Small intestine (tissue), 7 donors: ENCODE results near the gene MECR. TPM values are rescaled to one million over a fixed set of nuclear protein-coding genes. Genes with fewer than 3 reads are reported as not detected.

Experiments
- DNase-seq, 2 donors: peaks; one replicate each; pipeline versions ENCODE4 v3.0.0 to v3.0.0-alpha.2; 2013
- FAIRE-seq: peaks from 2 replicates; lab custom pipeline; 2012; peaks lifted over from hg19 to GRCh38; lab: Jason Lieb, UNC
- H3K27ac ChIP-seq, 3 donors: one replicate each; pipeline ENCODE4 v1.5.1; 2013; ENCODE audit warnings: low read length in 2 of 3, mild to moderate bottlenecking in 2 of 3, control low read depth in 1 of 3, inconsistent platforms in 1 of 3, low read depth in 1 of 3, moderate library complexity in 1 of 3
- H3K27me3 ChIP-seq, 3 donors: one replicate each; pipeline ENCODE4 v1.6.1; 2013; ENCODE audit warnings: low read length in 3 of 3, inconsistent platforms in 1 of 3; ENCODE audit not compliant: control insufficient read depth in 3 of 3, insufficient read depth in 3 of 3
- H3K36me3 ChIP-seq, 3 donors: one replicate each; pipeline ENCODE4 v1.6.1; 2013; ENCODE audit warnings: low read length in 3 of 3, inconsistent platforms in 1 of 3, low read depth in 1 of 3, mild to moderate bottlenecking in 1 of 3, moderate library complexity in 1 of 3; ENCODE audit not compliant: control insufficient read depth in 3 of 3, insufficient read depth in 2 of 3
- H3K4me1 ChIP-seq, 3 donors: one replicate each; pipeline ENCODE4 v1.6.1; 2013; ENCODE audit warnings: low read length in 2 of 3, inconsistent platforms in 1 of 3, low read depth in 1 of 3, mild to moderate bottlenecking in 1 of 3, moderate library complexity in 1 of 3; ENCODE audit not compliant: control insufficient read depth in 3 of 3, insufficient read depth in 2 of 3
- H3K4me3 ChIP-seq, 3 donors: one replicate each; pipeline ENCODE4 v1.5.1; 2013; ENCODE audit warnings: low read length in 3 of 3, control low read depth in 1 of 3, inconsistent platforms in 1 of 3, low read depth in 1 of 3, mild to moderate bottlenecking in 1 of 3, moderate library complexity in 1 of 3
- H3K9me3 ChIP-seq, 2 donors: one replicate each; pipeline ENCODE4 v1.6.1; 2013; ENCODE audit warnings: low read depth in 1 of 2, low read length in 1 of 2; ENCODE audit not compliant: control insufficient read depth in 2 of 2, insufficient read depth in 1 of 2
- WGBS, 3 donors: extraction: QIAGEN DNeasy Blood & Tissue Kit; methylation state at CpG; one replicate each; pipeline ENCODE4 v1.1.7; 2013; 5-methylcytosine and 5-hydroxymethylcytosine counted together
- polyA plus RNA-seq, 4 donors: library from polyadenylated mRNA; stranded (reverse) in 3 of 4; unstranded in 1 of 4; fragments of 200-250 nt in 3 of 4; fragments of 120-200 nt in 1 of 4; gene quantifications; one replicate each; pipeline versions ENCODE4 v1.2.1 to v1.2.3, GENCODE V29; 2013
- donor health status: healthy with polysubstance abuse.
- donor health status: control.
- donor health status: control.
- donor health status: Bipolar disorder and iron deficiency.
- donor health status: healthy.

The MECR gene
- polyA plus RNA-seq, 4 donors, result 9.7 to 21.3 (median 19.6) TPM

DNA sequence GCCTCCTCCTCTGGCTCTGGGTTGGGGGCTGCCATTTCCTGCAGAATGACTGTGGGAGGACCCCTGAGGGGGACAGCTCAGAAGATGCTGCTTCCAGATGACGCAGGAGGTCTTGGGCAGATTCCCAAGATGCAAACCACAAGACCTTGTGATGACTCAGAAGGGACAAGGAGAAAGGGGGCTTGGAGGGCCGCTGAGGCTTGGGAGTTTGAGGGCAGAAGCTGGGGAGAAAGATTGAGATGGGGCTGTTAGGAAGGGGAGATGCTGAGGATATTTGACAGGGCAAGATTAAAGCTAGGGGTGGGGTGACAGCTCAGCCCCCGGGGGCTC, 13.1 kb upstream of the MECR start:
- DNase-seq (no peak), FAIRE-seq (no peak)
- no peak overlapping the region for H3K4me3 ChIP-seq
- no peaks in the 10 kb centered on the region for H3K36me3 ChIP-seq
- H3K27ac ChIP-seq, result no peak overlapping the region
- 48 to 60% (median 56%) methylated on average over 3 of the region's 3 CpGs for WGBS, 3 donors
- H3K9me3 ChIP-seq, result no peaks in the 10 kb centered on the region
- peaks cover 1 to 13% (median 1%) of the 10 kb centered on the region in 3 donors for H3K27me3 ChIP-seq
- H3K4me1 ChIP-seq, result peaks cover 0 to 7% (median 0%) of the 10 kb centered on the region in 3 donors

GRCh38 chr1:29243023-29243870, 12.5 kb upstream of the MECR start:
- no peak for DNase-seq
- WGBS, 3 donors, result 68 to 72% (median 69%) methylated on average over 16 of the region's 16 CpGs
- no peak overlapping the region for H3K27ac ChIP-seq
- H3K9me3 ChIP-seq, result no peaks in the 10 kb centered on the region
- no peak for FAIRE-seq
- H3K4me1 ChIP-seq, result peaks cover 0 to 11% (median 0%) of the 10 kb centered on the region in 3 donors
- H3K4me3 ChIP-seq, result no peak overlapping the region
- peaks cover 1 to 19% (median 4%) of the 10 kb centered on the region in 3 donors for H3K27me3 ChIP-seq
- no peaks in the 10 kb centered on the region for H3K36me3 ChIP-seq

GRCh38 chr1:29240986-29241385, 10.3 kb upstream of the MECR start:
- no peak overlapping the region for H3K4me3 ChIP-seq
- H3K9me3 ChIP-seq, result no peaks in the 10 kb centered on the region
- WGBS, 3 donors, result 39 to 75% (median 58%) methylated on average over 2 of the region's 2 CpGs
- FAIRE-seq (no peak), DNase-seq (no peak)
- H3K27ac ChIP-seq, result no peak overlapping the region
- no peaks in the 10 kb centered on the region for H3K36me3 ChIP-seq
- H3K4me1 ChIP-seq, result peaks cover 0 to 18% (median 0%) of the 10 kb centered on the region in 3 donors
- peaks cover 10 to 31% (median 15%) of the 10 kb centered on the region in 3 donors for H3K27me3 ChIP-seq

DNA sequence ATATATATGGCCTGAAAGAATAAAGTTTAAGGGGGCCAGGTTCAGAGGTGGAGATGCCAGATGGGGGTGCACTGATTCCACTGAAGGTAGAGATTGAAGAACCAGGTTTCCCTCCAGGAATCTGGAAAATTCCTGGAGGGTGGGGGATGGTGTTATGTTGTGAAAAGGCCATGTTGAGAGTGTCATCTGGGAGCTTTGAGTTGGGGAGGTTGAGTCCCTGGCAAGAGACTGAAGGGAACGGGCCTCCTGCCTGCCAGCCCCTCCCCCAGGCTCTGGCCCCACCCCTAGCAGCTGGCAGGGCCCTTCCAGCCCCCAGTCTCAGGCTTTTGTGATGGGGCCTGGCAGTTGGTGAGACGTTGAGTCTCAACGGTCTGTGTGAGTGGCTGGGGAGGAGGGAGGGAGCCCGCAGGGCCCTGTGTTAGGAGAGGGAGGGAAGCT, 9.7 kb upstream of the MECR start:
- DNase-seq (no peak), FAIRE-seq (no peak)
- H3K36me3 ChIP-seq, result no peaks in the 10 kb centered on the region
- no peak overlapping the region for H3K4me3 ChIP-seq
- H3K4me1 ChIP-seq, result peaks cover 0 to 18% (median 0%) of the 10 kb centered on the region in 3 donors
- H3K9me3 ChIP-seq, result no peaks in the 10 kb centered on the region
- H3K27me3 ChIP-seq, result peaks cover 10 to 31% (median 15%) of the 10 kb centered on the region in 3 donors
- WGBS, 3 donors, result 33 to 44% (median 38%) methylated on average over 4 of the region's 4 CpGs
- no peak overlapping the region for H3K27ac ChIP-seq

DNA sequence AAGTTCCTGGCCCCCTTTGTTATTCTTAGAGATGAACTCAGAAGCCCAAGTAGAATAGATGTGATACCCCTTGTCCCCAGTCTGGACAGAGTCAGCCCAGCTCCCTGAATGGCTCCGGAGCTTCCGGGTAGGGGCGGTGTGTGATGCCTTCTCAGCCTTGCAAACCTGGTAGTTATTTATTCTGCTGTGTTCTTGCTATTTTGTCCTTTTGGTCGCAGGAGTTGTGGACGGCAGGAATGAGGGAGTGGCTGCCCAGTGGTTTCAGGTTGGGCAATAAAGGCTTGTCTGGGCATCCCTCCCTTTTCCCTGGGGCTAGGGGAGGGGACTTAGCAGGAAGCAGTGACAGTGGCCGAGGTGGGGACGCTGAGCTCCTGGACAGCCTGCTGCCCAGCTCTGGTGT, 8.4 kb upstream of the MECR start:
- Histone ChIP-seq H3K36me3 (no peaks in the 10 kb centered on the region), H3K4me1 (peaks cover 0 to 18% (median 0%) of the 10 kb centered on the region in 3 donors), H3K27me3 (peaks cover 10 to 35% (median 15%) of the 10 kb centered on the region in 3 donors), H3K27ac (no peak overlapping the region), H3K9me3 (no peaks in the 10 kb centered on the region), H3K4me3 (no peak overlapping the region)
- peak in 1 of 2 donors; percentile 63 for DNase-seq
- 37 to 46% (median 46%) methylated on average over 7 of the region's 7 CpGs for WGBS, 3 donors
- FAIRE-seq, result no peak

GRCh38 chr1:29238620-29239002, 7.9 kb upstream of the MECR start:
- H3K4me1 ChIP-seq, result peaks cover 0 to 18% (median 0%) of the 10 kb centered on the region in 3 donors
- H3K27me3 ChIP-seq, result peaks cover 10 to 38% (median 15%) of the 10 kb centered on the region in 3 donors
- H3K4me3 ChIP-seq, result no peak overlapping the region
- WGBS, 3 donors, result 22 to 39% (median 39%) methylated on average over 11 of the region's 11 CpGs
- DNase-seq (no peak), FAIRE-seq (no peak)
- no peaks in the 10 kb centered on the region for H3K9me3 ChIP-seq
- peak overlapping the region in 1 of 3 donors; percentile 28 for H3K27ac ChIP-seq
- no peaks in the 10 kb centered on the region for H3K36me3 ChIP-seq

GRCh38 chr1:29237852-29238619, 7.3 kb upstream of the MECR start:
- H3K4me1 ChIP-seq, result peaks cover 0 to 18% (median 0%) of the 10 kb centered on the region in 3 donors
- H3K9me3 ChIP-seq, result no peaks in the 10 kb centered on the region
- no peak overlapping the region for H3K27ac ChIP-seq
- H3K27me3 ChIP-seq, result peaks cover 8 to 42% (median 15%) of the 10 kb centered on the region in 3 donors
- DNase-seq, result peak in 1 of 2 donors; percentile 71
- 1 to 2% (median 2%) methylated on average over 62 to 93 of the region's 93 CpGs for whole genome bisulfite sequencing, 3 donors
- H3K36me3 ChIP-seq, result no peaks in the 10 kb centered on the region
- H3K4me3 ChIP-seq, result peak overlapping the region; percentile 1 to 46 (median 37)
- no peak for FAIRE-seq

DNA sequence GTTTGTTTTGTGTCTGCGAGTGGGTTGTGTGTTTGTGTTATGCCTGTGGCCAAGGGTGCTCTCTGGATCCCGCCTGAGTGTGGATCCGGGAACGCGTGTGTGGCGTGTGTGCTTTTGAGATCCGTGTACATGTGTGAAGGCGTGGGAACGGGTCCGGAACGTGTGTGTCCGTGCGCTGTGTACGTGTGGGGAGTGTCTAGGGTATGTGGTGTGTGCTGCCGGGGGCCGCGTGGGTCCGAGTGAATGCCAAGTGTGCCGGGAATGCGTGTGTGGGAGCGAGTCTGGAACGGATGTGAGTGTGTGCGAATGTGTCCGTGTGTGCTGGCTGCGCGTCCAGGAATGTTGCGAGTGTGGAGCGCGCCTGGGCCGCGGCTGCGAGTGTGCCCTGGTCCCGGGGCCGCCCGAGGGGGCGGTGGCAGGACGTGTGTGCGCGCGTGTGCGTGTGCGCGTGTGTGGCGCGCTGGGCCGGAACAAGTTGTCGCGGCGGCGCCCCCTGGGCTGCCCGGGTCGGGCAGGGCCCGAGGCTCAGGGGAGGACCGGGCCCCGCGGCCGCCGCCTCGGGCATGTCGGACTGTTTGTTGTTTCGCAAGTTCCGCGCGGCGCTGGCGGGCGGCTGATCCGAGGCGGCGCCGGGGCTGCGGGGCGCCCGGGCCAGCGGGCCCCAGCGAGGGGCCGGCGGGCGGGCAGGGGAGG, 6.5 kb upstream of the MECR start:
- peaks cover 0 to 18% (median 0%) of the 10 kb centered on the region in 3 donors for H3K4me1 ChIP-seq
- DNase-seq, result peak in 1 of 2 donors; percentile 82
- peaks cover 8 to 47% (median 15%) of the 10 kb centered on the region in 3 donors for H3K27me3 ChIP-seq
- H3K4me3 ChIP-seq, result peak overlapping the region; percentile 20 to 46 (median 38)
- H3K36me3 ChIP-seq, result no peaks in the 10 kb centered on the region
- no peak overlapping the region for H3K27ac ChIP-seq
- 0 to 1% (median 1%) methylated on average over 47 to 79 of the region's 79 CpGs for WGBS, 3 donors
- no peaks in the 10 kb centered on the region for H3K9me3 ChIP-seq
- no peak for FAIRE-seq
